HG03045 (cell line): ENCODE results near the gene FRG2B.
"Not testable (repeated sequence)": the region's sequence is repeated elsewhere in the genome, so short reads cannot be mapped to it uniquely, and the experiment has no call there.

Source experiments
- ATAC-seq: cut with Tn5 transposase; IDR thresholded peaks from one replicate; pipeline ENCODE4 v1.9.1; 2021; ENCODE audit warnings: mild to moderate bottlenecking, moderate library complexity; ENCODE audit not compliant: unreplicated experiment

Gene FRG2B

GRCh38 chr10:133626695-133627094 lies at the start of gene FRG2B:
FRG2B (minus strand) TSS chr10:133626795; CDS start chr10:133626742, 53 bp downstream.
- not testable (repeated sequence) for ATAC-seq

DNA sequence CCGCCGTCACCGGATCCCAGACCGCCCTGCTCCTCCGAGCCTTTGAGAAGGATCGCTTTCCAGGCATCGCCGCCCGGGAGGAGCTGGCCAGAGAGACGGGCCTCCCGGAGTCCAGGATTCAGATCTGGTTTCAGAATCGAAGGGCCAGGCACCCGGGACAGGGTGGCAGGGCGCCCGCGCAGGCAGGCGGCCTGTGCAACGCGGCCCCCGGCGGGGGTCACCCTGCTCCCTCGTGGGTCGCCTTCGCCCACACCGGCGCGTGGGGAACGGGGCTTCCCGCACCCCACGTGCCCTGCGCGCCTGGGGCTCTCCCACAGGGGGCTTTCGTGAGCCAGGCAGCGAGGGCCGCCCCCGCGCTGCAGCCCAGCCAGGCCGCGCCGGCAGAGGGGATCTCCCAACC lies 40.9 kb upstream of the FRG2B start:
- peak; percentile 57 for ATAC-seq

- ATAC-seq: not testable (repeated sequence)
Measured at GRCh38 chr10:133663544-133664160, 37.1 kb upstream of the FRG2B start.

DNA sequence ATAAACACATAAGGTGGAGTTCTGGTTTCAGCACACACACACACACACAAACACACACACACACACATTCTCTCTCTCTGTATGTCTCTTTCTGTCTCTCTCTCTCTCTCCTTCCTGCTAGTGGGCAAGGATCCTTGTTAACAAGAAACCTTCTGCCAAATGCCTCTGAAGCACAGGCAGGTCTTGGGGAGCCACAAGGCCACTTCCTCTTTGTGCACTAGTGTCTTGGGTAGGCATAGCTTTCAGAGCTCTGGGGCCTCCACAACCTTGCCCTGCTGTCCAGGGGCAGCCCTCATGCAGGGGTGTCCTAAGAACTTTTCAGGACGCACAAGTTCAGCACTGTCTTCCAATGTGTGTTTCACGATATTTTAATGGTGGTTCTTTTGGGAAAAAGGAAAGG lies 34.5 kb upstream of the FRG2B start:
- not testable (repeated sequence) for ATAC-seq

DNA sequence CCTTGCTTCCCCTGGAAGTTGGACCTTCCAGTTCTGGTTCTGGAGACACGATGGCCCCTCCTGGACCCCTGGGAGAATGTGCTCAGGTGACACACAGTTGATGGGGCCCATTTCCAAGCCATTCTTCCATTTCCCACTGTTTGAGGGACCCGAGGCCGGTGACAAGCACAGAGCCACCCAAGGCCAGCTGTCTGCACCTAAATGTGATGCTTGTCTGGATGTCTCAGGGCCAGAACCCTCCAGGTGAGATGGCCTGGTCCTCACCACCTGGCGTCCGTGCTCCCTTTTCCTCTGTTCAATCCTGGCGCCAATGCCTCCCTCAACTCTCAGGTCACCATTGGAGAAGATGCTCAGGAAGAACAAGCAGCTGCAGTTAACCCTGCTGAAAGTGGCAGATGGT lies 33.9 kb upstream of the FRG2B start:
- ATAC-seq: not testable (repeated sequence)

- ATAC-seq: not testable (repeated sequence)
Measured at GRCh38 chr10:133657276-133657675, 30.7 kb upstream of the FRG2B start.

DNA sequence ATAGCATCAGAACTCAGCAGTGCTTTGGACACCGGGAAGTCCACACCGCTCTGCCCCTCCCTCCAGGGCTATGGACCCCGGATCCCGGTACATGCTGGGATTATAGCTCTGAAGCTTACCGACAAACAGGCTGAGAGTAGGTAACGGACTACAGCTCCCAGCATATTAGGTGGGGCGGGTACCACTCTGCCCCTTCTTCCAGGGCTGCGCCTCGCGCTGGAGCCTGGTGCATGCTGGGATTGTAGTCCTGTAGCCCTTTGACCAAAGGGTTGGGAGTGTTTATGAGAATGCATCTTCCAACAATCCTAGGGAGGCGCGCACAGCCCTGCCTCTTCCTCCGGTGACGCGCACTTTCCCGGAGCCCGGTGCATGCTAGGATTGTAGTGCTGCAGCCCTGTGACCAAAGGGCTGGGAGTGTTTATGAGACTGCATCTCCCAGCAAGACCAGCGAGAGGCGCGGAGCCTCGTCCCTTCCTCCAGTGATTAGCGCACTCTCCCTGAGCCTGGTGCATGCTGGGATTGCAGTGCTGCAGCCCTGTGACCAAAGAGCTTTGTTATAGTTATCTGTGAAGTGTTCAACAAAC lies 22.4 kb upstream of the FRG2B start:
- not testable (repeated sequence) for ATAC-seq

DNA sequence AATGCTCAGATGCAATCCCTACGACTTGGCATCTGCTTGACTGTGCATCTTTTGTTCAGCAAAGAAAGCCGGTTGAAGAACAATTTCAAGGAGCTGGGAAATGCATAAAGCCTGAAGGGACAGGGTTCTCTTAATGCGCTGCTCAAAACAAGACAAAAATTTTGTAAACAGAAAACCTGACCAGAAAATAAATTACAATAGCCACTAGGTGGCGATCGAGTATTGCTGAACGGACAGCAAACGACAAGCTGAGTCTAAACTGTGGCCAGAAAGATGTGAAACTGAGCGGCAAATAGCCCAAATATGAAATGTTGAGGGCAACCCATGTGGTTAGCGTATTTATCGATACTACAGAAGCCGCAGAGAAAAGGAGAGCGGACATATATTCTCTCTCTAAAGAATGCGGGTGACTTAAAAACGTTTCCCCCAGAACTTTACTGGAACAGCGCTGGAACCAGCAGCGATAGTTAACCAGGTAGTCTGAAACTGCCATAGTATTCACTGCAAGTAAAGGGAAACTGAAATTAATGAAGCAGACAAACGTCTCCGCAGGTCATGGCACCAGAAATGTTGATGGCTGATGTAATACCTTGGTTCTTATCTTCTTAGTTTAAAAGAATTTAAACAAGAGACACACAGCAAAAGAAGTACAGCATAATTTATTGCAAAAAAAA lies 20.6 kb upstream of the FRG2B start:
- ATAC-seq: not testable (repeated sequence)

- ATAC-seq: not testable (repeated sequence)
Measured at GRCh38 chr10:133637846-133638235, 11.2 kb upstream of the FRG2B start.

GRCh38 chr10:133637202-133637845 lies 10.7 kb upstream of the FRG2B start:
- ATAC-seq: not testable (repeated sequence)

GRCh38 chr10:133630723-133631249 lies 4.2 kb upstream of the FRG2B start:
- not testable (repeated sequence) for ATAC-seq

GRCh38 chr10:133622544-133622943 lies 4.1 kb downstream of the FRG2B start:
- ATAC-seq: not testable (repeated sequence)

DNA sequence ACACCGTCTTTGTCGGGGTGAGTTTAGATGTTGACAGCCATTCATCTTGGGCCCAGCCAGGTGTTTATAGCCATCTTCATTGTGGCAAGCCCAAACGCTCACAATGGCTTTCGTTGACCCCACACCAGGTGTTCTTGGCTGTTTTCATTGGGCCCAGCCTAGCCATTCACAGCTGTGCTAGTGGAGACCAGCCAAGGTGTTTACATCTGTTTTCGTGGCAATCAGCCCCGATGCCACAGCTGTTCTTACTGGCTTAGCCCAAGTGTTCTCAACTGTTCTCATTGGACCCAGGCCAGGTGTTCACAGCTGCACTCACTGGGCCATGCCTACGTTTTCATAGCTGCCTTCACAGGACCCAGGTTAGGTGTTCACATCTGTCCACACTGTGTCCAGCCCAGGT lies 7.7 kb downstream of the FRG2B start:
- no peak for ATAC-seq

GRCh38 chr10:133617196-133617595 lies 9.4 kb downstream of the FRG2B start:
- ATAC-seq: no peak

DNA sequence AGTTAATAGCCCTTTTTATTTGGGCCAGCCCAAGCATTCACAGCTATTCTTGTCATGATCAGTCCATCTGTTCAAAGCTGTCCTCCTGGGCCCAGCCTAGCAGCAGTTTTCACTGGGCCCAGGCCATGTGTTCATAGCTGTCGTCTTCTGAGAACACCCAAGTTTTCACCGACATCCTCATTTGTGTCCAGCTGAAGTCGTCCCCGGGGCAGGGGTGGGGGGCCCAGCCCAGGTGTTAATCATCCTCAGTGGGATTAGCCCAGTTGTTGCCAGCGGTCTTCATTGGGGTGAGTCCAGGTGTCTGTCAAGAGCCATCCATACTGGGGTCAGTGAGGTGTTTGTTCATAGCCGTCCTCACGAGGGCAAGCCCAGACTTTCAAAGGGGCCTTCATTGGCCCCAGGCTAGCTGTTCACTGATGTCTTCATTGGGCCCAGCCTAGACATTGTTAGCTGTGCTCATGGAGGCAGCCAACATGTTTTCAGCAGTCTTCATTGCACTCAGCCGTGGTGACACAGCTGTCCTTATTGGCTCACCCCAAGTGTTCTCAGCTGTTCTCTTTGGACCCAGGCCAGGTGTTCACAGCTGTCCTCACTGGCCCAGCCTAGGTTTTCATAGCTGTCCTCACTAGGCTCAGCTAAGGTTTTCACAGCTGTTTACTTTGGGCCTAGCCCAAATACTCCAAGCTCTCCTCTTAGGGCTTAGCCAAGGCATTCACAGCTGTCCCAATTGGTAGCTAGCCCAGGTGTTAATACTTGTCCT lies 10.0 kb downstream of the FRG2B start:
- no peak for ATAC-seq

DNA sequence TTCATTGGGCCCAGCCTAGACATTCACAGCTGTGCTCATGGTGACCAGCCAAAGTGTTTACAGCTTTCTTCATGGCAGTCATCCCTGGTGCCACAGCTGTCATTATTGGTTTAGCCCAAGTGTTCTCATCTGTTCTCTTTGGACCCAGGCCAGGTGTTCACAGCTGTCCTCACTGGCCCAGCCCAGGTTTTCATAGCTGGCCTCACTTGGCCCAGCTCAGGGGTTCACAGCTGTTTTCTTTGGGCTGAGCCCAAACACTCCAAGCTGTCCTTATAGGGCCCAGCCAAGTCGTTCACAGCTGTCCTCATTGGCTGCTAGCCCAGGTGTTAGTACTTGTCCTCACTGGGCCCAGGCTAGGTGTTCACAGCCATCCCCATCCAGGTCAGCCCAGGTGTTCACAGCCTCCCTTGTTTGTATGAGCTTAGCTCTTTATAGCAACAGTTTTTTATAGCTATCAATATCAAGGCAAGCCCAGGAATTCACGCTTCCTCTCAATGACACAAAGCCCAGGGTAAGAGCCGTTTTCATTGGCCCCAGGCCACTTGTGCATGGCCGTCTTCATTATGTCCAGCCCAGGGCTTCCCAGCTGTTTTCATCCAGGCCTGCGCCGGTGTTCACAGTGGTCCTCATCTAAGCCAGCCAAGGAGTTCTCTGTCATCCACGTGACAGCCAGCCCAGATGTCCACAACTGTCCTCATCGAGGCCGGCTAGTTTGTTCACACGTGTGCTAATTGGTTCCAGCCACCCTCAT lies 11.6 kb downstream of the FRG2B start:
- no peak for ATAC-seq

GRCh38 chr10:133613699-133614098 lies 12.9 kb downstream of the FRG2B start:
- ATAC-seq: no peak

DNA sequence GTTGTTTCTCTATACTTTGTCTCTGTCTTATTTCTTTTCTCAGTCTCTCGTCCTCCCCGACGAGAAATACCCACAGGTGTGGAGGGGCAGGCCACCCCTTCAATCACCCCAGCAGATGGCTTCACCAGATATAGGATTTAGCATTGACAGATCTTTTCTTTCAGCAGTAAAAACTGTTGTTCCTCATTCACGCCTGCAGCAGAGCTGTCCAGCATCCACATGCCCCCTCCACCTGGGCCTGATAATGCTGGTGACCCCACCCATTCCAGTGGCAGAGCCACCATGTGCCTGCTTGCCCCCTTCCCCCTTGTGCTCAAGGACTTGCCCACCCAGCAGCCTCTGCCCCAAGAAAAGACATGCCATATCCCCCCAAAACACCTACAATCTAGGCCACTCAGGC lies 15.5 kb downstream of the FRG2B start:
- ATAC-seq: no peak

GRCh38 chr10:133608855-133609254 lies 17.7 kb downstream of the FRG2B start:
- no peak for ATAC-seq

DNA sequence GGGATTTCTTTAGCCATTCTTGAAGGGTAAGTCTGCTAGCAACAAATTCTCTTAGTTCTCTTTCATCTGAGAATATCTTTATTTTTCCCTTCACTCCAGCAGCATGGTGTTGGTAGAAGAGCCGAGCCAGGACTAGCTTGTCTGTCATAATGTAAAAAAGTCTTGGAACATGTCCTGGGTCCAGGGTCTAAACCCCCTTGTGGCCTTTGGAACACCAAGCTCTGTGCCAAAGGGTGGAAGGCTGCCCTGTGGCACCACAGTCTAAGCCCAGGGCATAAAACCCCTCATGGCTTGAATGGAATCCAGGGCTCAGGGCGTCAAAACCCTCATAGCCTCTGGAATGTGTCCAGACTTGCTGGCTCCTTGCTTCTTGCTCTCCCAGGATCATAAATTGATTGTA lies 23.2 kb downstream of the FRG2B start:
- not testable (repeated sequence) for ATAC-seq
